Activated CD8-positive, alpha-beta T cell treated with anti-CD3 and anti-CD28 coated beads, Interleukin-2, amount 10 ng/mL, durations not matched to agents 7 days and 5 days (primary cell): Measurements from ENCODE around the gene NR2C2. TPM values are rescaled to one million over a fixed set of nuclear protein-coding genes. Genes with fewer than 3 reads are reported as not detected.

Experiments used
- ATAC-seq: fragments of 150-1000 bp; cut with Tn5 transposase; one replicate; pipeline ENCODE4 v1.10.0; 2021; ENCODE audit warnings: moderate library complexity
- CTCF ChIA-PET: fragments of 350-600 bp; sonication (Branson Sonifier 250); formaldehyde crosslinking; loops from one replicate; lab custom pipeline; 2021; ENCODE audit warnings: antibody characterized with exemption; lab: Charles Lee
- POLR2A ChIA-PET: fragments of 350-600 bp; sonication (Branson Sonifier 250); formaldehyde crosslinking; loops from one replicate; lab custom pipeline; 2021; ENCODE audit warnings: antibody characterized with exemption; lab: Charles Lee
- DNase-seq: peaks from one replicate; pipeline ENCODE4 v3.0.0-alpha.2; 2020
- H3K27ac Mint-ChIP-seq: one replicate; pipeline ENCODE4 v1.8.0; 2021; ENCODE audit warnings: mild to moderate bottlenecking, mixed read lengths
- H3K27me3 Mint-ChIP-seq: one replicate; pipeline ENCODE4 v1.8.0; 2021; ENCODE audit warnings: low read depth, mixed read lengths
- H3K36me3 Mint-ChIP-seq: one replicate; pipeline ENCODE4 v1.8.0; 2021; ENCODE audit warnings: low read depth, mixed read lengths
- H3K4me1 Mint-ChIP-seq: one replicate; pipeline ENCODE4 v1.8.0; 2021; ENCODE audit warnings: low read depth, mixed read lengths
- H3K4me3 Mint-ChIP-seq: one replicate; pipeline ENCODE4 v1.8.0; 2021; ENCODE audit warnings: mild to moderate bottlenecking, mixed read lengths
- H3K9me3 Mint-ChIP-seq: one replicate; pipeline ENCODE4 v1.8.0; 2022; ENCODE audit warnings: mixed read lengths; ENCODE audit not compliant: insufficient read depth
- total RNA-seq, 2 experiments: library from RNA; stranded (reverse); gene quantifications; one replicate each; pipeline ENCODE4 v1.2.3, GENCODE V29; 2021

The NR2C2 gene
- total RNA-seq, 2 experiments from 2014 or later = 57.4 to 59.6 TPM

DNA sequence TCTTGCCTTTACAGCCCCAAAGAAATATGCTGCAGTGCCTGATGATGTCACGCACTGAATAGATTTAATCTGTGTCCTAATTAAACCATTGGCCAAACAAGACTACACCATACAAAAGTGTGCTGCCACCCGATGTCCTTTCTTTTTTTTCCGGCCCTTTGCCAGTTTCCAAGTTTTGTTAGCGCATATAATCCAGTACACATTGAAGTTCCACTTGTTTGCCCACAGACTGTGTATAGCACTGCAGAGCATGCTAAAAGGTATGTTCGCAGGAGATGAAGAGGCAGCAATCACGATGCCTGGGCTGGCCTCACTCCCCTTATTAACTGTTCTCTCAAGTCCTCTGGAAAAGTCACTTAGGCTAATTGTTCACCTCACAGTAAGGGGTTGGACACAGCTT, 90.9 kb downstream of the NR2C2 start:
- DNase-seq = no peak
- H3K36me3 Mint-ChIP-seq = peaks cover 64% of the 10 kb centered on the region
- H3K9me3 Mint-ChIP-seq = no peaks in the 10 kb centered on the region
- H3K4me1 Mint-ChIP-seq = no peaks in the 10 kb centered on the region
- POLR2A ChIA-PET = no interaction called here
- H3K27me3 Mint-ChIP-seq = no peaks in the 10 kb centered on the region
- peak overlapping the region; percentile 27 for H3K27ac Mint-ChIP-seq
- no peak overlapping the region for H3K4me3 Mint-ChIP-seq
- CTCF ChIA-PET = interaction anchor here (0.9 to 1.2 kb wide), 2 partner anchors 13 to 27 kb away, joined by 3 to 5 read pairs; partner anchors contain the start of gene MRPS25
- no peak for ATAC-seq

DNA sequence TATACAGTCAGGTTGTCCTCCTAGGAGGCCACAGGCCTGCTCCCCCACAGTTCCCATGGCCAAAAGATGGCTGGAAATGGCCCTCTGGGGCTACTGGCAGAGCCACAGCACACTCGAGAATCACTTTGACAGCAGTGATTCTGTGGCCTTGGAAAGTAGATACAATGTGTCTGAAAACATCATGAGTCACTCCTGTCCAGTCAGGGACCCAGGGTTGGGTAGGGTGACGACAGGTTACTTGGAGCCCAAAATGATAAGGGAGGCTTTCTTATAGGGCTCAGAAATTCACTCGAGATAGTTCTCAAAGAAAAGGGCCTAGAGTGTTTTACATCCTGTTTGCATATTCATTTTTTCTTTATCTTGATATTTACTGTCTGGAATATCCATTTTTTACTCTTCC, 93.5 kb downstream of the NR2C2 start:
- no peak overlapping the region for H3K27ac Mint-ChIP-seq
- ChIA-PET CTCF (interaction anchor here (2.4 kb wide), 1 partner anchor 11 kb away, joined by 7 read pairs; no protein-coding TSS in a partner anchor), POLR2A (no interaction called here)
- DNase-seq (no peak), ATAC-seq (no peak)
- H3K27me3 Mint-ChIP-seq = no peaks in the 10 kb centered on the region
- H3K9me3 Mint-ChIP-seq = no peaks in the 10 kb centered on the region
- H3K4me3 Mint-ChIP-seq = no peak overlapping the region
- peaks cover 73% of the 10 kb centered on the region for H3K36me3 Mint-ChIP-seq
- peaks cover 6% of the 10 kb centered on the region for H3K4me1 Mint-ChIP-seq

DNA sequence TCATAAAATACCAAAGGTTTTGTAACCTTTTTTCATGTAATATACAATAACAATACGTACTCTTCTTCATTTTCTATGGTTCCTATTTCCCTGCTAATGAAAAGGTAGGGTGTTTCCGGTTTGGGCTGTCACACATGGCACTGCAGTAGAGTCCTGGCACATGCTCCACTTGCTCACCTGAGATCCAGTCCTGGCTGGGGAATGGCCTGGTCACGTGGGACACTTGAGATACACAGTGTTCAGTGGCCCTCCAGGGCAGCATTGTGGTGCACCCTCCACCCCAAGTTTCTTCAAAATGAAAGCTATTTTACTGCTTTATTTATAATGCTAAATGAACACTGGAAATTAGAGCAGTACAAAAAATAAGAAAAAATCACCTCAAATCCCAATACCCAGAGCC, 94.6 kb downstream of the NR2C2 start:
- H3K27ac Mint-ChIP-seq = no peak overlapping the region
- POLR2A ChIA-PET = no interaction called here

DNA sequence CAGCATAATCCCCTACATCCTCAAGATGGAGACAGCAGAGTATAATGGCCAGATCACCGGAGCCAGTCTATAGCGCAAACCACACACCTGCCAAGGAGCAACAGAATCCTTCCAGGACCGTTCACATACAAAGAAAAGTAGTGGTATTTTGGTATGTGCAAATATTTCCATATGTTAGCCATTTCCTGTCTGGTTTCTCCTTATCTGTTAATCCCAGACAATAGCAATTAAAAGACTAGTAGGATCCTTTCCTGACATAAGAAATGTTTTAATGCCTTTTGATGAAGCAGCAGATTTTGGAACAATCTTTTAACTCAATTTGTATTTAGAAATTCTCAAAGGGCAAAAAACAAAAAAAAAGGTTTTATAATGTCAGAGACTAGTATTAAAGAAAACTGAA, 95.6 kb downstream of the NR2C2 start:
- ChIA-PET CTCF (interaction anchor here (1.7 to 2.4 kb wide), 2 partner anchors 9 to 66 kb away, joined by 3 to 7 read pairs; no protein-coding TSS in a partner anchor), POLR2A (no interaction called here)
- no peak overlapping the region for H3K4me3 Mint-ChIP-seq
- H3K27ac Mint-ChIP-seq = no peak overlapping the region
- DNase-seq = no peak
- peaks cover 75% of the 10 kb centered on the region for H3K36me3 Mint-ChIP-seq
- ATAC-seq = no peak
- H3K9me3 Mint-ChIP-seq = no peaks in the 10 kb centered on the region
- H3K27me3 Mint-ChIP-seq = no peaks in the 10 kb centered on the region
- peaks cover 6% of the 10 kb centered on the region for H3K4me1 Mint-ChIP-seq

More for the DNA sequence above, 94.6 kb downstream of the NR2C2 start:
- H3K9me3 Mint-ChIP-seq = no peaks in the 10 kb centered on the region
- peaks cover 6% of the 10 kb centered on the region for H3K4me1 Mint-ChIP-seq
- no peak for DNase-seq
- no peak overlapping the region for H3K4me3 Mint-ChIP-seq
- no peak for ATAC-seq
- CTCF ChIA-PET = interaction anchor here (2.4 kb wide), 1 partner anchor 10 kb away, joined by 7 read pairs; no protein-coding TSS in a partner anchor
- peaks cover 79% of the 10 kb centered on the region for H3K36me3 Mint-ChIP-seq
- H3K27me3 Mint-ChIP-seq = no peaks in the 10 kb centered on the region

DNA sequence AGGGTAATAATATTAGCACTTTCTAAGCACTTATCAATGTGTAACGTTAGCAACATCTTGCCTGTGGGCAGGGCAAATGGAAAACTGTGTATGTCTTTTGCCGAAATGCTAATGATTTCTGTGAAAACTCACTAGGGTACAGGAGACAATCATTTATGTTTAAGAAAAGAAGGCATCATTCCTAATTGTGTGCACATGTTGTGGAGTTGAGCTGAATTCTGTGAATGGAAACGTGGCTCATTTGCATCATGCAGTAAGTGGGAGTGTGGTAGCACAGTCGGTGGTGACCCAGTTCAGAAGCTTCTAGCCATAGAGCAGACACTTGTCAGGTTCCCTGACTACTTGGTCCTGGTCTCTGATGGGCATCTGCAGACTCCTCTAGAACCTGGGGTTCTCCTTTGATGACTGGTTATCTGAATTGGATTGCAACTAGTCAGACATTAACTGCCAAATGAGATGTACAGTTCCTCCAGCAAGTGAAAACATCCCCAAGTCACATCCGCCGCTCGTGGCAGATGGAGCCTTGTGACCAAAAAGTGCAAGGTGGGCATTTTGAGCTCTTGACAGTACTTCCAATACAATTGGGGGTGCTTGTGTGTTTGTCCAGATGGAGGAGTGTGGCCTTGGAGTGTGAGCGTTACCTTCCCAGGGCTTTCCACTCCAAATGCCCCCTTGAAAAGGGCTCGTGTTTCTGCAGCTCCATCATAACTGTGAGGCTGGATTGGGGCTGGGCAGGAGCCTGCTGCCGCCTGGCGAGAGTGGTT, 96.2 kb downstream of the NR2C2 start:
- no peak for ATAC-seq
- Mint-ChIP-seq H3K4me1 (peaks cover 6% of the 10 kb centered on the region), H3K36me3 (peaks cover 74% of the 10 kb centered on the region), H3K27ac (no peak overlapping the region), H3K4me3 (no peak overlapping the region), H3K27me3 (no peaks in the 10 kb centered on the region), H3K9me3 (no peaks in the 10 kb centered on the region)
- DNase-seq = no peak
- POLR2A ChIA-PET = no interaction called here
- CTCF ChIA-PET = interaction anchor here (1.7 kb wide), 1 partner anchor 65 kb away, joined by 3 read pairs; no protein-coding TSS in a partner anchor

DNA sequence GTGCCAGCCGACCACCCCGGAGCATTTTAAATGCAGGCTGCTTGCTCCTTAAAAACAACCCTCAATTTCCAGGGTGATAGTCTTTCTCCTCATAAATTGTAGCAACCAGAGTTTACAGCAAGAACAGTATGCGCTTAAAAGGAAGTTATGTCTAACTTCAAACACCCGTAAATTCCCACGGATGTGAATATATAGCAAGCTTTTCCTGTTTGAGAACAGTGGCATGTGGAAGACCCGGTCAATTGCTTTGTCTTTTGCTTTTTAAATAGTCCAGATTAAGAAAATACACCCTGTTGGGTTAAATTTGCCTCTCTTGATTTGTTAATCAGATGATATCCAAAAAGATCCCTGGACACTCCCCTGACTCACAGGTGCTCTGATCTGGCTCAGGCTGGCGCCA, 96.9 kb downstream of the NR2C2 start:
- peak overlapping the region; percentile 43 for H3K27ac Mint-ChIP-seq
- no peaks in the 10 kb centered on the region for H3K27me3 Mint-ChIP-seq
- ChIA-PET CTCF (interaction anchor here (1.7 kb wide), 1 partner anchor 64 kb away, joined by 3 read pairs; no protein-coding TSS in a partner anchor), POLR2A (no interaction called here)
- no peaks in the 10 kb centered on the region for H3K9me3 Mint-ChIP-seq
- peaks cover 6% of the 10 kb centered on the region for H3K4me1 Mint-ChIP-seq
- ATAC-seq (no peak), DNase-seq (no peak)
- H3K4me3 Mint-ChIP-seq = no peak overlapping the region
- H3K36me3 Mint-ChIP-seq = peaks cover 74% of the 10 kb centered on the region

DNA sequence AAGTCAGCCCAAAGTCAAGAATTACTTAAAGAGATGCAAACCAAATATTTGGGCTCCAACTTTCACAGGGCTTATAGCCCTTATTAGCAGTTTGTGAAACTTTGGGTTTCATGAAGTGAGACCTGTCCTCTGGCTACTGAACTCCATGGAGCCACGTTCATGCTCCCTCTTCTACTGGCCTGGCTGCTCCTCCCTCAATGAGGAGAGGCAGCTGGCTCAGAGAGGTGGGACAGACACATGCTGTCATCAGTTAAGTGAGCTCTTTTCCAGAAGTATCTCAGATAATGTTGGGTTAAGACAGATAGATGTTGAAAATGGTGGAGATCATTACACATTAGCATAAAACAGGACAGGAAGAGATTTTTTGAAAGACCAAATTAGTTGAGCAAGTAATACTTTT, 98.3 kb downstream of the NR2C2 start:
- DNase-seq (no peak), ATAC-seq (no peak)
- Mint-ChIP-seq H3K4me3 (no peak overlapping the region), H3K27me3 (no peaks in the 10 kb centered on the region), H3K27ac (peak overlapping the region; percentile 12), H3K4me1 (peaks cover 6% of the 10 kb centered on the region), H3K36me3 (peaks cover 74% of the 10 kb centered on the region), H3K9me3 (no peaks in the 10 kb centered on the region)
- POLR2A ChIA-PET = interaction anchor here (0.6 kb wide), 1 partner anchor 56 kb away, joined by 3 read pairs; no protein-coding TSS in a partner anchor
- CTCF ChIA-PET = no interaction called here

DNA sequence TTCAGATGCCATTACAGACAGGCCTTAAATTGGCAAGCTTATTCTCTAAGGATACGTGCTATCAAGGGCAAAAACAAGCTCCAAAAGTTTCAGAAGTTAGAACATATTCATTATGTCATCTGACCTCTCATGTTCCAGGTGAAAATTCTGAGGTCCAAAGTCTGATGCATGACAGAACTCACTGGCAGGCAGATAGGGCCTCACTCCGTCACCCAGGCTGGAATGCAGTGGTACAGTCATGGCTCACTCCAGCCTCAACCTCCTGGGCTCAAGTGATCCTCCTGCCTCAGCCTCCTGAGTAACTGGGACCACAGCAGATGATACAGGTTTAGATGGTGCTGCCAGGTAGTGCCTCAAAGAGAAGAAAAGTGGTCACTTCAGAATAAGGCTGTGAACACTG, 102.2 kb downstream of the NR2C2 start:
- H3K27ac Mint-ChIP-seq = no peak overlapping the region
- ATAC-seq (no peak), DNase-seq (no peak)
- POLR2A ChIA-PET = interaction anchor here (0.6 to 1.0 kb wide), 3 partner anchors 49 to 471 kb away, joined by 3 to 4 read pairs (median 3); partner anchors contain the start of gene RBSN
- no peak overlapping the region for H3K4me3 Mint-ChIP-seq
- H3K9me3 Mint-ChIP-seq = no peaks in the 10 kb centered on the region
- no peaks in the 10 kb centered on the region for H3K27me3 Mint-ChIP-seq
- peaks cover 14% of the 10 kb centered on the region for H3K4me1 Mint-ChIP-seq
- H3K36me3 Mint-ChIP-seq = peaks cover 65% of the 10 kb centered on the region
- CTCF ChIA-PET = interaction anchor here (1.6 kb wide), 1 partner anchor 15 kb away, joined by 5 read pairs; the partner anchor contains the start of gene MRPS25

DNA sequence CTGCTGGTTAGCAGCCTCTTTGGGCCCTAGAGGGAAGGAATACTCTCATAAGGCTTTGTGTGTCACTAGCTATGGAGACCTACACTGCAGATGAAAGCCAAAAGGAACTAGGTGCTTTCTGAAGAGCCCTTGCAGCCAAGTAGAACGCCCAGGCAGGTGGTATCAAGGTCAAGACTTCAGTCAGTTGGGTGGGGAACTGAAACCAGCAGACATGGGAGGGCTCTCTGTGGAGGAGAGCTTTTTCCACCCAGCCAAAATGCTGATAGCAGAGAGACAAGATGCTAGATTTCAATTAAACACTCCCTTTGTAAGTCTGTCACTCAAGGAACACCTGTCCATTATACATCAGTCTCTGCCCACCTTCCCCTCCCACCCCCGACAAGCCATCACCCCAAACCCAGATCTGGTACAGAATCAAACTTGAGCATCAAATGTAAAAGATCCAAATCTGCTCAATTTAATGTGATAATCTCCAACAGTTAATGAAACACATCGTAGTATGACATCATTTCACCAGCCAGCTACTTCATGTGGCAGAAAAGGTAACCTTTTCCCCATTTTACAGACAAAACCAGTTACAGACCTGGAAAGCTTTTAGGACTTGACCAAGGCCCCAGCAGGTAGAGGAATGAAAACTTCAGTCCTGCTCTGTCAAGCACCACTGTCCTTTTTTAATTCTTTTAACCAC, 103.2 kb downstream of the NR2C2 start:
- H3K9me3 Mint-ChIP-seq = no peaks in the 10 kb centered on the region
- H3K4me3 Mint-ChIP-seq = no peak overlapping the region
- no peak for ATAC-seq
- peaks cover 23% of the 10 kb centered on the region for H3K4me1 Mint-ChIP-seq
- peaks cover 69% of the 10 kb centered on the region for H3K36me3 Mint-ChIP-seq
- DNase-seq = no peak
- no peaks in the 10 kb centered on the region for H3K27me3 Mint-ChIP-seq
- CTCF ChIA-PET = interaction anchor here (0.8 to 2.6 kb wide), 16 partner anchors 10 to 481 kb away, joined by 3 to 17 read pairs (median 4); partner anchors contain the start of gene MRPS25
- POLR2A ChIA-PET = interaction anchor here (1.0 to 1.4 kb wide), 3 partner anchors 15 to 399 kb away, joined by 3 to 8 read pairs (median 3); partner anchors contain the start of genes CCDC174, MRPS25 and RBSN
- H3K27ac Mint-ChIP-seq = peak overlapping the region; percentile 50

DNA sequence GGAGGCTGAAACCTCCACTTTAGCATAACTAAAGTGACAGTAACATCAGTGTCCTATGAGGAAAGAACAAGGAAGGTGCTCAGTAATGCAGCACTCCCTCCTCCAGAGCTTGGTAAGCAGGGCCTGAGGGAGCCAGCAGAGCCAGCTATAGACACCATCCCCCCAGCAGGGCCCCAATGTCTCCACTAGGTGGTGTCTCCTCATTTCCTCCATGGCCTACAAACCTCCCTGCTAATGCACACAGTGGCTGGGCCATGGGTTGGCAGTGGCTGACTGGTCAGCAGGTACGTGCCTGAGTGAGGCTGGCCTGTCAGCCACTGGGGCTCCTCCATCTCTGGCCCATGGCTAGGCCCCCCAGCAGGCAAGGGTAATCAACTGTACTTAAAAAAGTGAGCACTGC, 104.1 kb downstream of the NR2C2 start:
- H3K36me3 Mint-ChIP-seq = peaks cover 68% of the 10 kb centered on the region
- ChIA-PET POLR2A (interaction anchor here (1.2 to 1.4 kb wide), 2 partner anchors 14 to 400 kb away, joined by 3 to 8 read pairs; partner anchors contain the start of genes CCDC174 and MRPS25), CTCF (interaction anchor here (0.6 to 2.6 kb wide), 25 partner anchors 9 to 482 kb away, joined by 3 to 17 read pairs (median 4); partner anchors contain the start of gene MRPS25)
- peak; percentile 63 for DNase-seq
- no peak overlapping the region for H3K27ac Mint-ChIP-seq
- peak; percentile 84 for ATAC-seq
- no peaks in the 10 kb centered on the region for H3K27me3 Mint-ChIP-seq
- peaks cover 30% of the 10 kb centered on the region for H3K4me1 Mint-ChIP-seq
- no peak overlapping the region for H3K4me3 Mint-ChIP-seq
- no peaks in the 10 kb centered on the region for H3K9me3 Mint-ChIP-seq
